ENCODE measurements around the gene MPC2.
"Not testable (repeated sequence)": the region's sequence is repeated elsewhere in the genome, so short reads cannot be mapped to it uniquely, and the experiment has no call there.

MPC2 gene

GRCh38 chr1:167934426-167935215 is 2.3 kb downstream of the MPC2 start:
- DNase-seq, result no peak

GRCh38 chr1:167933788-167934187 is 3.1 kb downstream of the MPC2 start:
- no peak for DNase-seq

GRCh38 chr1:167929725-167930124 is 7.1 kb downstream of the MPC2 start:
- DNase-seq, result no peak

- DNase-seq, result not testable (repeated sequence)
Observed at GRCh38 chr1:167928919-167929318, 8.0 kb downstream of the MPC2 start.

- no peak for DNase-seq
Observed at GRCh38 chr1:167928457-167928852, 8.4 kb downstream of the MPC2 start.

- no peak for DNase-seq
Observed at GRCh38 chr1:167927046-167927754, 9.7 kb downstream of the MPC2 start.

- no peak for DNase-seq
Observed at GRCh38 chr1:167926486-167926997, 10.3 kb downstream of the MPC2 start.

DNA sequence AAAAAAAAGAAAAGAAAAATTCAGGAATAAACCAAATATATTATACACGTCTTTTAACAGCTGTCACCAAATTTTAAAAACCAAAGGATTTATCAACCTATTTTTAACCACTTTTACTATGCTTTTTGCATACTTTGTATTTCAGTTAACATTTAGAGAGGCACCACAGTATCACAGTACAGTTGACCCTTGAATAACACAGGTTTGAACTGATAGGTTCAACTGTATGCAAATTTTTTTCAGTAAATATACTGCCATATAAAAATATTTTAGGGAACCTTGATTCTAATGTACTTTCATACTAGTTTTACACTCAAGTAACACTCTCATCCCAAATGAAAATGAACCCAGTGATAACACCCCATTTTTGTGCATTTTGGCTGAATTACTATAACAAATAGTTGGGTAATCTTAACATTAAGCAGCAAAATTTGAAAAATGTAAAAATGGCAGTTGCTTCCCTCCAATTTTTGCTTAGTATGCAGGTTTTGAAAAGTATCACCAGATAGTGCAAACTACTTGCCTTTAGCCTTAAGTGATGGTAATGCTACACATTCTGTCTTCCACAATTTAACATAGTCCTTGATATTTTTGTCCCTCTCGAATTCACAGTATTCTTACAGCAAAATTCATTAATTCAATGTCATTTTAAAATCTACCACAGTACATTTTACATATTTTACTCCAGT is 12.2 kb downstream of the MPC2 start:
- no peak for DNase-seq

- DNase-seq, result no peak
Observed at GRCh38 chr1:167924102-167924501, 12.8 kb downstream of the MPC2 start.

- no peak for DNase-seq
Observed at GRCh38 chr1:167923324-167924056, 13.4 kb downstream of the MPC2 start.

DNA sequence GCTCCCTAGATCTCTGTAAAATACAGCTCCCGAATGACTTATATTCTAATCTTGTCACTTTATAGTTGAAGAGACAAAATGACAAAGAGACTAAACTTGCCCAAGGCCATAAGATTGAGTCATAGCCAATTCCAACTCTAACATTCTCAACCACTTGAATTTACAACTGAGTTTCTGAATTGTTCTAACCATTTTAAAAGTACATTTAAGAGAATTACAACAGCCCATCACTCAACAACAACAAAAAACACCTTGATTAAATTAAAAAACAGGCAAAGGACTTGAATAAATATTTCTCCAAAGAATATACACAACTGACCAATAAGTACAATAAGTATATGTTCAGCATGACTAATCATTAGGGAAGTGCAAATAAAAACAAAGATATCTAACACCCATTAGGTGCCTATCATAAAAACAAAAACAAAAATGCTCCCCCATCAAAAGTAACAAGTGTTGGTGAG is 14.2 kb downstream of the MPC2 start:
- DNase-seq, result no peak

GRCh38 chr1:167922023-167922422 is 14.8 kb downstream of the MPC2 start:
- no peak for DNase-seq

- DNase-seq, result no peak
Observed at GRCh38 chr1:167916766-167917511, 19.9 kb downstream of the MPC2 start.

- no peak for DNase-seq
Observed at GRCh38 chr1:167915569-167915968, 21.3 kb downstream of the MPC2 start.

DNA sequence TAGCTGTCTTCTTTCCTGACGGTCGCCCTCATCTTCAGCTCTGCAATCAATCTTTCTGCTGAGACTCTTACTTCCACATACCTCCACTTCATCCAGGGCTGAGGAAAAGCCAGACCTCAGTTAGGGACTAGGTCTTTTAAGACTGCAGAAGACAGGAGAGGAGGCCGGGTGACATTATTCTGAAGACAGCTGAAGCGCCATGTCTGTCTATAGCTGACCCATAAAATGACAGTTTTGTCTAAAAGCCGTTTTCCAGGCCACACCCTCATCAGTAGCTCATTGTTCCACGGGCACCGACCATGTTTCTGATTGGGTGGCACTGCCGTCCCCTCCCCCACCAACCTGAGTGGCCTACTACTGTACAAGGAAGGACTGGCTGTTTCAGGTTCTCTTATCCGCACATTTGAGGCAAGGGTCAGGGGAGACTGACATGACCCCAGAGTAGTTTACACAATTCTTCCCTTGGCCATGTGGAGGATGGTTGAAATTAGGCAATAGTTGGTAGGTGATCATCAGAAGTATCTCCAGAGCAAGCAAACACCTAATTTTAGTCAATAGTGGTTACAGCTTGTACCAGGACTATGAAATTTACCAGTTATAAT is 22.9 kb downstream of the MPC2 start, which contains the start of gene ADCY10:
TSS of gene ADCY10 (minus strand) at position 240 of the 602 bp plus-strand sequence. CDS start 8,994 bp downstream, outside the sequence.
- no peak for DNase-seq

GRCh38 chr1:167912294-167912693 is 24.6 kb downstream of the MPC2 start:
- no peak for DNase-seq

- no peak for DNase-seq
Observed at GRCh38 chr1:167911413-167911812, 25.5 kb downstream of the MPC2 start.

- no peak for DNase-seq
Observed at GRCh38 chr1:167910530-167910929, 26.3 kb downstream of the MPC2 start.

DNA sequence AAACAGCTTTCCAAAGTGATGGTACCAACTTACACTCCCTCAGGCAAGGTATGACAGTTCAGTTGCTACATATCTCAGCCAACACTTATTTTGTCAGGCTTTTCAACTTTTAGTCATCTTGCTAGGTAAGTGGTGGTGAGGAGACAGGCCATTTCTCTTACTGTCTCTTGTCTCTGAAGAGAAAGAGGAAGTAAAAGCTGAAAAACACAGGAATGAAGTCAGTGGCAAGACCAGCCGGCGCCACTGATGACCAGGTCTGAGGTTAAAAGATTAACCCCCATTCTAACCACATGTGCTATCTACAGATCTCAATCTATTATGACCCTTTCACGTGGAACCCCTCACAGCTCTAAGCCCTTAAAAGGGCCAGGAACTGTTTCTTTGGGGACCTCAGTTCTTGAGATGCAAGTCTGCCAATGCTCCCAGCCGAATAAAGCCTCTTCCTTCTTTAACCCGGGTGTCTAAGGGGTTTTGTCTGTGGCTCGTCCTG is 27.1 kb downstream of the MPC2 start:
- DNase-seq, result no peak

GRCh38 chr1:167905671-167906070 is 31.2 kb downstream of the MPC2 start:
- DNase-seq, result no peak

DNA sequence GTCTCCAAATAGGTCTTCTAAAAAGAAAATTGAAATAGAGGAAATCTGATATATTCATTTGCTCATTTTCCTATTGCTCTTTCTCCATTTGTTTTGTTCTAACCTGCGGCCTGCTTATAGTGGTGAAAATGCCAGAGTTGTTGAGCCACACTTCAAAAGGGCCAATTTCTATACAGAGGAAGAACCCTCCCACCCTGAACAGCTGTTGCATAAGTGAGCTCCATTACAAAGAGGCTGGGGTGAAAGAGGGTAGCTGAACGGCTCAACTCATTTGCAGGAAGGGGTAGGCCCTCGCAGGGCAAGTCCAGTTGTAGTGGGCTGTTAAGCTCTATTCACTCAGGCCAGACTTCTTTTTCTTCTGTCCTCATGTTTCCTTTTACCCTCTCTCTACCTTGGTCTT is 31.7 kb downstream of the MPC2 start:
- DNase-seq, result no peak

Data from T-helper 1 cell (primary cell).